Psoas muscle (tissue), 8 donors: ENCODE results near the gene DOCK1. TPM values are rescaled to one million over a fixed set of nuclear protein-coding genes. Genes with fewer than 3 reads are reported as not detected.

ENCODE experiments used
- ATAC-seq, 4 donors: fragments of 200-7000 bp; cut with Tn5 transposase; one replicate each; pipeline ENCODE4 v1.9.1; 2020; ENCODE audit warnings: moderate library complexity in 3 of 4, mild to moderate bottlenecking in 2 of 4
- DNase-seq, 2 donors: peaks; one replicate each; pipeline ENCODE4 v3.0.0-alpha.2; 2020
- H3K27ac ChIP-seq: fragments of 200-600 bp; one replicate; pipeline ENCODE4 v1.8.0; 2022
- H3K27me3 ChIP-seq, 3 donors: fragments of 200-600 bp in 1 of 3; one replicate each; pipeline versions ENCODE4 v1.6.1 to v1.8.0; 2013 to 2022; ENCODE audit warnings: low read length in 2 of 3, mild to moderate bottlenecking in 2 of 3, moderate library complexity in 1 of 3; ENCODE audit not compliant: insufficient read depth in 3 of 3
- H3K36me3 ChIP-seq, 2 donors: fragments of 200-600 bp in 1 of 2; one replicate each; pipeline versions ENCODE4 v1.6.1 to v1.8.0; 2013 to 2022; ENCODE audit warnings: low read depth in 1 of 2, mild to moderate bottlenecking in 1 of 2, moderate library complexity in 1 of 2; ENCODE audit not compliant: insufficient read depth in 1 of 2
- H3K4me1 ChIP-seq: fragments of 200-600 bp; one replicate; pipeline ENCODE4 v1.8.0; 2022
- H3K4me3 ChIP-seq: fragments of 200-600 bp; one replicate; pipeline ENCODE4 v1.8.0; 2022; ENCODE audit warnings: mild to moderate bottlenecking
- H3K9me3 ChIP-seq: fragments of 200-600 bp; one replicate; pipeline ENCODE4 v1.8.0; 2022
- CTCF ChIP-seq: fragments of 200-600 bp; IDR thresholded peaks from one replicate; pipeline ENCODE4 v1.8.0; 2022; ENCODE audit warnings: antibody characterized with exemption
- WGBS, 3 donors: extraction: QIAGEN DNeasy Blood & Tissue Kit; methylation state at CpG; one replicate each; pipeline versions ENCODE4 v1.1.6 to v1.1.7; 2013; 5-methylcytosine and 5-hydroxymethylcytosine counted together
- intact Hi-C, 2 donors: fragments of 100-400 bp; cut with DNase I; formaldehyde crosslinking; loops; one replicate each; pipeline versions ENCODE4 v1.11.0 to v1.14.2; 2022
- polyA plus RNA-seq, 3 donors: library from polyadenylated mRNA; stranded (reverse); fragments of 200-250 nt; gene quantifications; one replicate each; pipeline ENCODE4 v1.2.3, GENCODE V29; 2013
- total RNA-seq, 4 donors: library from RNA; stranded (reverse); fragmentation: NEBNext Ultra II Directional in 2 of 4; extraction: Animal tissue kit (Norgen Biotek cat#: 25700) in 2 of 4; gene quantifications; one replicate each; pipeline versions ENCODE4 v1.2.1 to v1.2.4, GENCODE V29; 2021 to 2023
- donor health status: healthy with polysubstance abuse.
- donor health status: DM: no; HTN: no; CAD: no; lungs with moderate emphysema.
- donor health status: Bipolar disorder and iron deficiency.
- donor health status: healthy.
- donor health status: DM: yes; HTN: yes; CAD: no.
- donor health status: DM: no; HTN: no; CAD: no.
- donor health status: DM: no; HTN: no; CAD: no.
- donor health status: DM: yes; HTN: yes; CAD: no.

The DOCK1 gene
- total and polyA plus RNA-seq, 7 donors: 2.1 to 11.3 (median 5.4) TPM

GRCh38 chr10:127345231-127345965, 440.2 kb downstream of the DOCK1 start:
- DNase-seq: no peak
- TF ChIP-seq CTCF: no peak
- Histone ChIP-seq H3K4me3 (no peak overlapping the region), H3K9me3 (no peaks in the 10 kb centered on the region), H3K4me1 (no peaks in the 10 kb centered on the region), H3K27me3 (no peaks in the 10 kb centered on the region), H3K36me3 (no peaks in the 10 kb centered on the region), H3K27ac (no peak overlapping the region)
- intact Hi-C loops: no loop called here
- ATAC-seq: no peak
- 96 to 98% (median 98%) methylated on average over 17 of the region's 17 CpGs for WGBS, 3 donors

GRCh38 chr10:127346604-127347003, 441.4 kb downstream of the DOCK1 start:
- Histone ChIP-seq H3K4me3 (no peak overlapping the region), H3K4me1 (no peaks in the 10 kb centered on the region), H3K36me3 (no peaks in the 10 kb centered on the region), H3K27me3 (no peaks in the 10 kb centered on the region), H3K27ac (no peak overlapping the region), H3K9me3 (no peaks in the 10 kb centered on the region)
- WGBS, 3 donors: 76 to 83% (median 78%) methylated on average over 11 of the region's 11 CpGs
- intact Hi-C loops: no loop called here
- TF ChIP-seq CTCF: no peak
- ATAC-seq (no peak), DNase-seq (no peak)

- no peak for ATAC-seq
- DNase-seq: no peak
- H3K27me3 ChIP-seq: no peaks in the 10 kb centered on the region
- H3K27ac ChIP-seq: no peak overlapping the region
- no peaks in the 10 kb centered on the region for H3K9me3 ChIP-seq
- intact Hi-C loops: no loop called here
- no peak for TF ChIP-seq CTCF
- H3K4me1 ChIP-seq: no peaks in the 10 kb centered on the region
- WGBS, 3 donors: 80 to 83% (median 83%) methylated on average over 23 of the region's 23 CpGs
- no peak overlapping the region for H3K4me3 ChIP-seq
- H3K36me3 ChIP-seq: no peaks in the 10 kb centered on the region
These were observed 442.2 kb downstream of the DOCK1 start for GRCh38 chr10:127347202-127347959.

- H3K36me3 ChIP-seq: no peaks in the 10 kb centered on the region
- no peaks in the 10 kb centered on the region for H3K27me3 ChIP-seq
- ATAC-seq (no peak), DNase-seq (no peak)
- no peak overlapping the region for H3K4me3 ChIP-seq
- no peak overlapping the region for H3K27ac ChIP-seq
- no peaks in the 10 kb centered on the region for H3K4me1 ChIP-seq
- H3K9me3 ChIP-seq: no peaks in the 10 kb centered on the region
- intact Hi-C loops: no loop called here
- no peak for TF ChIP-seq CTCF
- 90 to 98% (median 94%) methylated on average over 3 of the region's 3 CpGs for WGBS, 3 donors
These were observed 444.5 kb downstream of the DOCK1 start for GRCh38 chr10:127349737-127350136.
